BJ (cell line): ENCODE results near the gene HECW1. TPM values are rescaled to one million over a fixed set of nuclear protein-coding genes. Genes with fewer than 3 reads are reported as not detected.

Experiments
- CTCF ChIA-PET: fragments of 350-600 bp; formaldehyde crosslinking; extraction: SDS; loops from one replicate; lab custom pipeline; 2021; ENCODE audit warnings: antibody characterized with exemption, inconsistent platforms; lab: Yijun Ruan, JAX
- POLR2A ChIA-PET: fragments of 300-600 bp; sonication (Branson Sonifier 250); formaldehyde crosslinking; extraction: SDS; loops from one replicate; lab custom pipeline; 2021; ENCODE audit warnings: antibody characterized with exemption; lab: Charles Lee
- DNase-seq: peaks from one replicate; pipeline ENCODE4 v3.0.0-alpha.2; 2011; ENCODE audit warnings: low read depth
- H3K27me3 ChIP-seq: 2 replicates; pipeline ENCODE4 v1.6.0; 2011; ENCODE audit warnings: low read length; ENCODE audit not compliant: control insufficient read depth, insufficient read depth
- H3K36me3 ChIP-seq: 2 replicates; pipeline ENCODE4 v1.5.1; 2011; ENCODE audit warnings: low read length; ENCODE audit not compliant: control insufficient read depth, insufficient read depth
- H3K4me3 ChIP-seq: 2 replicates; pipeline ENCODE4 v1.5.1; 2011; ENCODE audit warnings: low read depth, mild to moderate bottlenecking, control low read depth, low read length
- CTCF ChIP-seq: IDR thresholded peaks from 2 replicates; pipeline ENCODE4 v1.5.1; 2011; ENCODE audit warnings: low read depth, mild to moderate bottlenecking, control low read depth, inconsistent platforms, low read length, moderate library complexity; ENCODE audit not compliant: insufficient read depth
- polyA plus RNA-seq: library from polyadenylated mRNA; depleted of rRNA; stranded (reverse); fragments of >200 nt; gene quantifications from 2 replicates; pipeline ENCODE4 v1.2.3, GENCODE V29; 2011

Gene HECW1
- polyA plus RNA-seq, 1 experiment, result 2.9 TPM

DNA sequence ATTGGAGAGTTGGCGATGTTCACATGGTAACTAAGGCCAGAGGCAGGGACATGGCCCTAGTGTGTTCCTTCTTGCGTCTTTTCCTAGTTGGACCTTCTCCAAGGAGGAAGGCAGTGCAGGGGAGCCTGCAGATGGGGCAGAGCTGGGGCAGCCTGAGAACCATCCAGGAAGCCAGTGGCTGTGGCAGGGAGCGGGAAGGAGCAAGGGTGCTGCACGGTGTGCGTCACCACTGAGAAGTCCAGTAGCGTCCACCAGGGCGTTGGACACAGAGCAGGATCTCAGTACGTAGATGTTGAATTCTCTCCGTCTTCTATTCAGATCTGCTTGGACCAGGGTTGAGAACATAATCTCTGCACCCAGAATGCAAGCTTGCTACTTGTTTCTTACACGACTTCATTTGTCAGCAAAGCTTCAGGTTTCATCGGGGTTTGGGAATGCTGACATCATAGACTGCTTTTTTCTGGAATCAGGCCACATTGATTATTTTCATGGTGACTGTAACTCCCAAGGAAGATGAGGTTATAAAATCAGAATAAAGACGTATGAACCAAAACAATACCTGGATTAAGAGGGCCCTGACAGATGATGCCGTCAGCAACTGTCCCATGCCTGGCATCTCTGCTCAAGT, 130.3 kb downstream of the HECW1 start:
- no peak for DNase-seq
- Histone ChIP-seq H3K27me3 (no peaks in the 10 kb centered on the region), H3K36me3 (no peaks in the 10 kb centered on the region), H3K4me3 (no peak overlapping the region)
- TF ChIP-seq CTCF, result no peak
- CTCF ChIA-PET, result interaction anchor here (1.2 to 2.2 kb wide), 3 partner anchors 18 to 297 kb away, joined by 3 to 5 read pairs (median 3); no protein-coding TSS in a partner anchor
- POLR2A ChIA-PET, result no interaction called here

DNA sequence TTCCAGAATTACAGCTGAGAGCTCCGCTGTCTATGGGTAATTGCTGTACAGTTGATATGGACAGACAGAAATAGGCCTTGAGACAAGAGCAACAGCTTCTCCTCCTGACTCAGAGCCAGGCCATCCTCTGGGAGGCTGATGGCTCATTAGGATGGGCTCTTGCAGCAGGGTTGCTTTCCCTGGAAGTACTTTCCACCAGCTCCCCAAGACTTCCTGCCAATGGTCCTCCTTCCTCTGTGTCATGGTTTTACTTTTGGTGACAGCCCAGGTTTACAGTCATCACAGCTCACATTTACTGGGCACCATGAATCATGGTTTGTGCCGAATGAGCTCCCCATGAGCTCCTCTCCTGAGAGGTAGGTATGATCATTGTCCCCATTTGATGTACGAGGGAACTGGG, 131.8 kb downstream of the HECW1 start:
- no peaks in the 10 kb centered on the region for H3K36me3 ChIP-seq
- TF ChIP-seq CTCF, result no peak
- POLR2A ChIA-PET, result no interaction called here
- no peak overlapping the region for H3K4me3 ChIP-seq
- no peak for DNase-seq
- H3K27me3 ChIP-seq, result no peaks in the 10 kb centered on the region
- CTCF ChIA-PET, result interaction anchor here (1.2 to 2.2 kb wide), 2 partner anchors 17 to 32 kb away, joined by 3 to 5 read pairs; no protein-coding TSS in a partner anchor

DNA sequence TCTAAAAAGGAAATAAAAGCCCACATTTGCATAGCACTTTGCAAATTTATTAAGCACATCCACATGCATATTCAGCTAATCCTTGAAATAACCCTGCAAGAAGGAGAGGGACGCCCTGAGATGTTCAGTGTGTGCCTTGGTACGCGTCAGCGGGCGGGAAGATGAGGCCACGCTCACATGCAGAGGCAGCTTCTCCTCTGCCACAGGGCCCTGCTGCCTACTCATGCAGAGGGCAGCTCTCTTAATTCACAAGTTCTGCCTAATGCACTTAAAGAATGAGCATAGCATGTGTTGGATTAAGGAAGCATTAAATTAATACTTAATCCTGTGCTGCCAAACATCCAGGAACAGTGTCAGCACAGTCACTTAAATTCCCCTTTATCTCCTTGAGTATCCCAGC, 132.3 kb downstream of the HECW1 start:
- Histone ChIP-seq H3K27me3 (no peaks in the 10 kb centered on the region), H3K4me3 (no peak overlapping the region), H3K36me3 (no peaks in the 10 kb centered on the region)
- DNase-seq, result no peak
- ChIA-PET CTCF (interaction anchor here (0.7 to 2.2 kb wide), 5 partner anchors 11 to 66 kb away, joined by 3 to 6 read pairs (median 3); no protein-coding TSS in a partner anchor), POLR2A (no interaction called here)
- no peak for TF ChIP-seq CTCF

DNA sequence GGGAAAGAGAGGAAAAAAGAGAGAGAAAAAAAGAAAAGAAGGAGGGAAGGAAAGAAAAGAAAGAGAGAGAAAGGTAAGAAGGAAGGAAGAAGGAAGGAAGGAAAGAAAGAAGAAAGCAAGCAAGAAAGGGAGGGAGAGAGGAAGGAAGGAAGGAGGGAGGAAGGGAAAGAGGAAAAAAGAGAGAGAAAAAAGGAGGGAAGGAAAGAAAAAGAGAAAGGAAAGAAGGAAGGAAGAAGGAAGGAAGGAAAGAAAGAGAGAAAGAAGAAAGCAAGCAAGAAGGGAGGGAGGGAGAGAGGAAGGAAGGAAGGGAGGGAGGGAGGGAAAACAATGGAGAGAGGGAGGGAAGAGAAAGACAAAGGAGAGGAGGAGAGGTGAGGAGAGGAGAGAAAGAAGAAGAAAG, 135.3 kb downstream of the HECW1 start:
- H3K36me3 ChIP-seq, result no peaks in the 10 kb centered on the region
- no peak for TF ChIP-seq CTCF
- no peak overlapping the region for H3K4me3 ChIP-seq
- ChIA-PET CTCF (interaction anchor here (5.7 kb wide), 1 partner anchor 14 kb away, joined by 45 read pairs; no protein-coding TSS in a partner anchor), POLR2A (no interaction called here)
- DNase-seq, result no peak
- H3K27me3 ChIP-seq, result no peaks in the 10 kb centered on the region

DNA sequence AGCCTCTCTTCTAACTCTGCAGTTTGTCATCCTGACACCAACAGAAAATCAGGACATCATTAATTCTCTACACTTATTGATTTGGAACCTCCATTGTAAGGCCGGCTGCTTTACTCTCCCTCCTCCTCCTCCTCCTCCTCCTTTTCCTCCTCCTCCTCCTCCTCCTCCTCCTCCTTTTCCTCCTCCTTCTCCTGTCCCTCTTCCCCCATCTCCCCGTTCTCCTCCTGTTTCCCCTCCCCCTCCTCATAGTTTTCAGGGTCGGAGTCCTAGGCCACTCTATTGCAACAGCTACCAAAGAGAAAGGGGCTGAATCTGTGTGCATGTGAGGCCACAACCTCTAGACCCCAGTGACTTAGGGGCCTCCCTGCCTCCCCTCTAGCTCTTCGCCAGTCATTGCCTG, 136.1 kb downstream of the HECW1 start:
- Histone ChIP-seq H3K4me3 (peak overlapping the region; percentile 34), H3K27me3 (no peaks in the 10 kb centered on the region), H3K36me3 (no peaks in the 10 kb centered on the region)
- POLR2A ChIA-PET, result no interaction called here
- TF ChIP-seq CTCF, result no peak
- CTCF ChIA-PET, result interaction anchor here (1.3 to 5.7 kb wide), 4 partner anchors 14 to 307 kb away, joined by 4 to 45 read pairs (median 10); no protein-coding TSS in a partner anchor
- no peak for DNase-seq
